H1 (cell line): ENCODE results near the gene IYD. TPM values are rescaled to one million over a fixed set of nuclear protein-coding genes. Genes with fewer than 3 reads are reported as not detected.

ENCODE experiments used
- CTCF ChIA-PET: fragments of 300-600 bp; sonication (Branson Sonifier 250); formaldehyde crosslinking; loops from one replicate; lab custom pipeline; 2021; ENCODE audit not compliant: partially characterized antibody; lab: Charles Lee
- POLR2A ChIA-PET: fragments of 300-600 bp; sonication (Branson Sonifier 250); formaldehyde crosslinking; loops from one replicate; lab custom pipeline; 2021; ENCODE audit warnings: inconsistent platforms; ENCODE audit not compliant: partially characterized antibody; lab: Charles Lee
- DNase-seq, 2 experiments: peaks; one replicate each; pipeline versions ENCODE4 v3.0.0 to v3.0.0-alpha.2; 2010 to 2022; ENCODE audit warnings: low spot score in 2 of 2, low read depth in 1 of 2, mixed read lengths in 1 of 2
- FAIRE-seq: peaks from 2 replicates; lab custom pipeline; 2011; peaks lifted over from hg19 to GRCh38; lab: Jason Lieb, UNC
- H2AFZ ChIP-seq: 2 replicates; pipeline ENCODE4 v1.8.1; 2012; ENCODE audit warnings: low read length, inconsistent platforms
- H2AK5ac ChIP-seq: 2 replicates; pipeline ENCODE4 v1.6.1; 2013; ENCODE audit warnings: low read depth, low read length
- H2BK120ac ChIP-seq: replicated peaks from 2 replicates; pipeline ENCODE3; 2013; ENCODE audit warnings: low read depth, low read length, inconsistent platforms
- H2BK12ac ChIP-seq: 2 replicates; pipeline ENCODE4 v1.6.1; 2013; ENCODE audit warnings: low read depth, low read length
- H2BK15ac ChIP-seq: 2 replicates; pipeline ENCODE4 v1.6.1; 2013; ENCODE audit warnings: low read length
- H2BK20ac ChIP-seq: 2 replicates; pipeline ENCODE4 v1.6.1; 2013; ENCODE audit warnings: low read length
- H2BK5ac ChIP-seq: 2 replicates; pipeline ENCODE4 v1.6.1; 2013; ENCODE audit warnings: low read depth, low read length
- H3K14ac ChIP-seq: 2 replicates; pipeline ENCODE4 v1.6.1; 2013; ENCODE audit warnings: inconsistent platforms; ENCODE audit not compliant: insufficient read length
- H3K18ac ChIP-seq: 2 replicates; pipeline ENCODE4 v1.6.1; 2013; ENCODE audit warnings: low read length; ENCODE audit errors: extremely low read depth
- H3K23ac ChIP-seq: 2 replicates; pipeline ENCODE4 v1.6.1; 2013; ENCODE audit warnings: inconsistent platforms; ENCODE audit not compliant: insufficient read length
- H3K23me2 ChIP-seq: 2 replicates; pipeline ENCODE4 v1.6.1; 2013; ENCODE audit warnings: low read depth, low read length
- H3K27ac ChIP-seq: 2 replicates; pipeline ENCODE4 v1.6.1; 2011; ENCODE audit warnings: low read depth, low read length, inconsistent platforms
- H3K27me3 ChIP-seq, 4 experiments: replicated peaks in 1 of 4; 1 replicate in 1 of 4; 2 replicates in 3 of 4; pipeline versions ENCODE4 v1.6.1 to v1.8.1; 2011 to 2013; ENCODE audit warnings: low read length in 3 of 4, mild to moderate bottlenecking in 3 of 4, inconsistent platforms in 2 of 4, mixed read lengths in 2 of 4, moderate library complexity in 1 of 4; ENCODE audit not compliant: control insufficient read depth in 3 of 4, insufficient read depth in 3 of 4; ENCODE audit errors: extremely low read depth in 1 of 4
- H3K36me3 ChIP-seq, 4 experiments: 2 replicates each; pipeline versions ENCODE4 v1.6.1 to v1.8.1; 2011 to 2013; ENCODE audit warnings: mild to moderate bottlenecking in 4 of 4, low read length in 3 of 4, moderate library complexity in 2 of 4, control low read depth in 1 of 4, inconsistent platforms in 1 of 4; ENCODE audit not compliant: insufficient read depth in 4 of 4, control insufficient read depth in 2 of 4
- H3K4ac ChIP-seq: replicated peaks from 2 replicates; pipeline ENCODE3; 2013; ENCODE audit warnings: low read length, low read depth, mixed read lengths, inconsistent platforms; ENCODE audit not compliant: insufficient read length
- H3K4me1 ChIP-seq, 4 experiments: replicated peaks in 1 of 4; 1 replicate in 1 of 4; 2 replicates in 3 of 4; pipeline versions ENCODE4 v1.6.1 to v1.8.1; 2011 to 2013; ENCODE audit warnings: low read length in 3 of 4, inconsistent platforms in 2 of 4, mixed read lengths in 1 of 4; ENCODE audit not compliant: insufficient read depth in 4 of 4, control insufficient read depth in 3 of 4
- H3K4me2 ChIP-seq, 2 experiments: 2 replicates each; pipeline versions ENCODE4 v1.6.1 to v1.8.1; 2011 to 2013; ENCODE audit warnings: low read depth in 2 of 2, low read length in 2 of 2, control low read depth in 1 of 2, inconsistent platforms in 1 of 2, mild to moderate bottlenecking in 1 of 2; ENCODE audit not compliant: insufficient read depth in 1 of 2
- H3K4me3 ChIP-seq, 4 experiments: fragments of 200-600, 300-600 bp in 1 of 4; sonication (generic), shearing (Covaris generic), sonication (Bioruptor Twin) in 1 of 4; 2 replicates each; pipeline versions ENCODE4 v1.5.1 to v1.8.1; 2011 to 2016; ENCODE audit warnings: low read length in 4 of 4, low read depth in 3 of 4, control low read depth in 2 of 4, inconsistent platforms in 2 of 4, mild to moderate bottlenecking in 2 of 4, mixed read lengths in 1 of 4, moderate library complexity in 1 of 4; ENCODE audit not compliant: insufficient read depth in 2 of 4; ENCODE audit errors: extremely low read depth in 1 of 4
- H3K56ac ChIP-seq: replicated peaks from 2 replicates; pipeline ENCODE3; 2013; ENCODE audit warnings: low read depth, mild to moderate bottlenecking, mixed read lengths, low read length, inconsistent platforms; ENCODE audit not compliant: insufficient read length
- H3K79me1 ChIP-seq: 2 replicates; pipeline ENCODE4 v1.6.1; 2013; ENCODE audit warnings: low read depth, low read length, control low read depth
- H3K79me2 ChIP-seq, 2 experiments: 2 replicates each; pipeline versions ENCODE4 v1.6.1 to v1.8.1; 2012 to 2013; ENCODE audit warnings: low read length in 2 of 2, mild to moderate bottlenecking in 2 of 2, inconsistent platforms in 1 of 2; ENCODE audit not compliant: insufficient read depth in 2 of 2, control insufficient read depth in 1 of 2
- H3K9ac ChIP-seq, 4 experiments: replicated peaks in 1 of 4; 1 replicate in 1 of 4; 2 replicates in 3 of 4; pipeline versions ENCODE4 v1.6.1 to v1.8.1; 2011 to 2013; ENCODE audit warnings: low read depth in 3 of 4, low read length in 3 of 4, control low read depth in 2 of 4, mild to moderate bottlenecking in 2 of 4, moderate library complexity in 2 of 4, inconsistent platforms in 1 of 4; ENCODE audit errors: extremely low read depth in 1 of 4
- H3K9me3 ChIP-seq, 2 experiments: 2 replicates each; pipeline versions ENCODE4 v1.6.1 to v1.8.1; 2012 to 2013; ENCODE audit warnings: mild to moderate bottlenecking in 2 of 2, moderate library complexity in 2 of 2, control low read depth in 1 of 2, inconsistent platforms in 1 of 2, low read depth in 1 of 2, low read length in 1 of 2, mixed read lengths in 1 of 2; ENCODE audit not compliant: insufficient read depth in 2 of 2
- H4K20me1 ChIP-seq, 2 experiments: replicated peaks in 1 of 2; 2 replicates each; pipeline versions ENCODE3 to v1.8.1; 2011 to 2013; ENCODE audit warnings: inconsistent platforms in 2 of 2, low read length in 2 of 2, mild to moderate bottlenecking in 1 of 2; ENCODE audit not compliant: insufficient read depth in 2 of 2, control insufficient read depth in 1 of 2
- H4K5ac ChIP-seq: 2 replicates; pipeline ENCODE4 v1.6.1; 2013; ENCODE audit warnings: low read length, low read depth, mixed read lengths, inconsistent platforms; ENCODE audit not compliant: insufficient read length
- H4K8ac ChIP-seq: 2 replicates; pipeline ENCODE4 v1.8.0; 2013; ENCODE audit warnings: mild to moderate bottlenecking, moderate library complexity, low read length, inconsistent platforms; ENCODE audit not compliant: insufficient read depth; ENCODE audit errors: extremely low read depth
- H4K91ac ChIP-seq: replicated peaks from 2 replicates; pipeline ENCODE3; 2013; ENCODE audit warnings: low read length, mixed read lengths, inconsistent platforms; ENCODE audit not compliant: insufficient read length
- CBX5 ChIP-seq: fragments of 300-800, 300-1000 bp; sonication (generic); IDR thresholded peaks from 2 replicates; pipeline ENCODE4 v1.7.1; 2016; ENCODE audit warnings: antibody characterized with exemption, low read length, low read depth
- CBX8 ChIP-seq: fragments of 300-800, 300-1000 bp; sonication (generic); IDR thresholded peaks from 2 replicates; pipeline ENCODE4 v1.7.1; 2016; ENCODE audit warnings: low read depth, low read length, borderline replicate concordance
- EGR1 ChIP-seq: IDR thresholded peaks from 2 replicates; pipeline ENCODE4 v1.6.1; 2011; ENCODE audit warnings: low read depth, low read length, borderline replicate concordance
- HDAC2 ChIP-seq, 2 experiments: fragments of 300-600 bp in 1 of 2; sonication (generic) in 1 of 2; IDR thresholded peaks; 2 replicates each; pipeline ENCODE4 v1.6.1; 2011 to 2012; ENCODE audit warnings: low read depth in 2 of 2, low read length in 2 of 2, mild to moderate bottlenecking in 2 of 2, moderate library complexity in 2 of 2, borderline replicate concordance in 1 of 2, inconsistent platforms in 1 of 2
- PHF8 ChIP-seq: fragments of 200-600 bp; sonication (generic); conservative IDR thresholded peaks from 2 replicates; pipeline ENCODE4 v1.7.1; 2012; ENCODE audit warnings: low read depth, mild to moderate bottlenecking, inconsistent platforms, low read length, moderate library complexity
- POLR2A ChIP-seq, 2 experiments: IDR thresholded peaks; 1 replicate in 1 of 2; 2 replicates in 1 of 2; pipeline ENCODE4 v1.6.1; 2011; ENCODE audit warnings: low read depth in 2 of 2, low read length in 2 of 2, mild to moderate bottlenecking in 2 of 2; ENCODE audit errors: control extremely low read depth in 1 of 2
- POLR2AphosphoS5 ChIP-seq: IDR thresholded peaks from 2 replicates; pipeline ENCODE4 v1.6.1; 2011; ENCODE audit warnings: low read depth, low read length
- RXRA ChIP-seq: IDR thresholded peaks from 2 replicates; pipeline ENCODE4 v1.6.1; 2011; ENCODE audit warnings: low read depth, mild to moderate bottlenecking, low read length, moderate library complexity; ENCODE audit not compliant: insufficient read depth
- SAP30 ChIP-seq: fragments of 300-600 bp; sonication (generic); IDR thresholded peaks from 2 replicates; pipeline ENCODE4 v1.7.1; 2012; ENCODE audit warnings: low read length, moderate library complexity, mild to moderate bottlenecking, inconsistent platforms; ENCODE audit not compliant: insufficient read depth, insufficient replicate concordance
- SP2 ChIP-seq: IDR thresholded peaks from 2 replicates; pipeline ENCODE4 v1.6.1; 2012; ENCODE audit warnings: mild to moderate bottlenecking, low read length, inconsistent platforms
- TEAD4 ChIP-seq: IDR thresholded peaks from 2 replicates; pipeline ENCODE4 v1.6.1; 2012; ENCODE audit warnings: low read depth, low read length, inconsistent platforms, mixed read lengths
- WGBS, 2 experiments: shearing (Covaris generic) in 1 of 2; methylation state at CpG; one replicate each; pipeline versions ENCODE4 v1.1.6 to v1.1.7; 2013 to 2015; ENCODE audit warnings: low lambda C conversion rate in 2 of 2, mixed read lengths in 2 of 2, inconsistent platforms in 1 of 2, low coverage in 1 of 2, missing lambda C conversion rate in 1 of 2; ENCODE audit not compliant: insufficient replicate concordance in 2 of 2, insufficient coverage in 1 of 2, insufficient read length in 1 of 2; ENCODE audit errors: extremely low coverage in 1 of 2, missing lambda C conversion rate in 1 of 2; 5-methylcytosine and 5-hydroxymethylcytosine counted together
- polyA plus RNA-seq, 7 experiments: library from polyadenylated mRNA; depleted of rRNA in 3 of 7; stranded (reverse) in 5 of 7; unstranded in 2 of 7; fragments of >200 nt in 5 of 7; fragments of 200-250 nt in 2 of 7; gene quantifications; 1 replicate in 5 of 7; 2 replicates in 1 of 7; 4 replicates in 1 of 7; pipeline versions ENCODE4 v1.2.1 to v1.2.3, GENCODE V29; 2011 to 2013; ENCODE audit warnings: missing spikeins in 2 of 7, mixed read lengths in 2 of 7
- total RNA-seq: library from RNA; stranded (reverse); fragmentation: NEBNext Ultra II Directional; extraction: Animal tissue kit (Norgen Biotek cat#: 25700); gene quantifications from 2 replicates; pipeline ENCODE4 v1.2.1, GENCODE V29; 2021
- TF ChIP-seq, protein P1 (sequence below): IDR thresholded peaks from 2 replicates; pipeline ENCODE4 v1.6.1; 2012; ENCODE audit warnings: inconsistent platforms

The IYD gene
- total and polyA plus RNA-seq, 2 of the 8 experiments (the other 6 are each of a cell fraction or from before 2014, with no cell fraction given), result not detected

DNA sequence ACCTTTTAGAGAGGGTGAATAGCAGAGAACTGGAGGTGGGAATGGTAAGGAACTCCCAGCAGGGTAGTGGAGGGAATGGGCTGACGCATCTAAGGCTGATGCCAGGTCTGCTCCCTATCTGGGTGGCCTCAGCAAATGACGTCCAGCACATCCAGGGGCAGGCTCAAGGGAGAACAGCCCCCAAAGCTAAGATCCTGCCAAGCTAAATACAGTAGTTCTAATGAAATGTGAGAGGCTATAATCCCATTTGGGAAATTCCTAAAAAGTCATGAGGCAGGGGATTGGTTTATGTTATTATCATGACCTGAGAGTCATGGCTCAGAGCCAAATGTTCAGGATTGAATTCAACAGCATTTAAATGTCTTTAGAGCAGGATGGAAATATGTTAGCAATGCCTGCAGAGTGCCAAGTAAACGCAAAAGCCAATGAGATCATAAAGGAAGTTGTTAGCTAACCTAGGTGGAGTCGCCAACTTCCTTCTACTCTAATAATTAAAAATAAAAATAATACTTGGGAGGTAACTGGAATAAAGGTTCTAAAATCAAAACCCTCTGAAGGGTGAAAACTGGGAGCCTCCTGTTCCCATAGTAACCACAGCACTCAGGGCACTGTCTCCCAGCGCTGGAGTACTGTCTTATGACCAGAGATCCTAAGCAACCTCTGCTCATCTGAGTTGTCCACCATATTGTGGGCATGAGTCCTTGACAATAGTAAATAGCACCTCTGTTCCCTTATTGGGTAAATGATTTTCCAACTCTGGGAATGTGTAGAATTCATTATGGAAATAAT lies 34.8 kb downstream of the IYD start:
- H2AK5ac ChIP-seq, result no peak overlapping the region
- DNase-seq (no peak), FAIRE-seq (no peak)
- H3K14ac ChIP-seq, result no peak overlapping the region
- no peak overlapping the region for H2BK15ac ChIP-seq
- H4K20me1 ChIP-seq, result no peaks in the 10 kb centered on the region
- WGBS, 2 experiments, result 74% methylated on average over 5 of the region's 5 CpGs; no CpG with 5 or more reads in 1 of the 2 experiments
- no peaks in the 10 kb centered on the region for H3K36me3 ChIP-seq
- H3K4me3 ChIP-seq, result no peak overlapping the region
- H4K91ac ChIP-seq, result no peak overlapping the region
- H3K4me2 ChIP-seq, result no peak overlapping the region
- H3K4ac ChIP-seq, result no peak overlapping the region
- H3K9me3 ChIP-seq, result no peaks in the 10 kb centered on the region
- no peaks in the 10 kb centered on the region for H3K79me1 ChIP-seq
- H2BK20ac ChIP-seq, result no peak overlapping the region
- H4K5ac ChIP-seq, result no peak overlapping the region
- H3K4me1 ChIP-seq, result no peaks in the 10 kb centered on the region
- H2BK120ac ChIP-seq, result no peak overlapping the region
- H4K8ac ChIP-seq, result no peak overlapping the region
- no peaks in the 10 kb centered on the region for H3K23me2 ChIP-seq
- no peaks in the 10 kb centered on the region for H3K27me3 ChIP-seq
- no peak overlapping the region for H2AFZ ChIP-seq
- H2BK12ac ChIP-seq, result no peak overlapping the region
- H3K9ac ChIP-seq, result no peak overlapping the region
- H3K56ac ChIP-seq, result no peak overlapping the region
- no peak overlapping the region for H3K18ac ChIP-seq
- H3K23ac ChIP-seq, result no peak overlapping the region
- H3K27ac ChIP-seq, result no peak overlapping the region
- no peak overlapping the region for H2BK5ac ChIP-seq
- POLR2A ChIA-PET, result interaction anchor here (0.6 kb wide), 1 partner anchor 78 kb away, joined by 3 read pairs; no protein-coding TSS in a partner anchor
- H3K79me2 ChIP-seq, result no peaks in the 10 kb centered on the region
- CTCF ChIA-PET, result interaction anchor here (1.0 to 6.0 kb wide), 3 partner anchors 8 to 339 kb away, joined by 3 to 36 read pairs (median 6); no protein-coding TSS in a partner anchor
- TF ChIP-seq PHF8, result no peak
- no peak for TF ChIP-seq CBX5
- TF ChIP-seq RXRA, result no peak
- no peak for TF ChIP-seq HDAC2 (IDR thresholded peaks at IDR 0.05; ENCODE audit: borderline replicate concordance in 1 of 2, low read depth in 2 of 2, low read length in 2 of 2)
- no peak for TF ChIP-seq TEAD4
- no peak for TF ChIP-seq SAP30
- no peak for TF ChIP-seq EGR1
- TF ChIP-seq SP2, result no peak
- no peak for TF ChIP-seq CBX8
- TF ChIP-seq, protein P1, sequence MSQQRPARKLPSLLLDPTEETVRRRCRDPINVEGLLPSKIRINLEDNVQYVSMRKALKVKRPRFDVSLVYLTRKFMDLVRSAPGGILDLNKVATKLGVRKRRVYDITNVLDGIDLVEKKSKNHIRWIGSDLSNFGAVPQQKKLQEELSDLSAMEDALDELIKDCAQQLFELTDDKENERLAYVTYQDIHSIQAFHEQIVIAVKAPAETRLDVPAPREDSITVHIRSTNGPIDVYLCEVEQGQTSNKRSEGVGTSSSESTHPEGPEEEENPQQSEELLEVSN, result no peak
- TF ChIP-seq POLR2A (IDR thresholded peaks at IDR 0.05; ENCODE audit: control extremely low read depth in 1 of 2, low read depth in 2 of 2, low read length in 2 of 2), result no peak
- TF ChIP-seq POLR2AphosphoS5, result no peak
